GM12892 (cell line): ENCODE measurements around the gene BGLAP.

Experiments
- POLR2A ChIP-seq: IDR thresholded peaks from 2 replicates; pipeline ENCODE4 v1.6.1; 2011; ENCODE audit warnings: low read depth, low read length, control low read depth
- POLR2AphosphoS5 ChIP-seq: IDR thresholded peaks from 2 replicates; pipeline ENCODE4 v1.6.1; 2011; ENCODE audit warnings: low read depth, low read length, control low read depth

DNA sequence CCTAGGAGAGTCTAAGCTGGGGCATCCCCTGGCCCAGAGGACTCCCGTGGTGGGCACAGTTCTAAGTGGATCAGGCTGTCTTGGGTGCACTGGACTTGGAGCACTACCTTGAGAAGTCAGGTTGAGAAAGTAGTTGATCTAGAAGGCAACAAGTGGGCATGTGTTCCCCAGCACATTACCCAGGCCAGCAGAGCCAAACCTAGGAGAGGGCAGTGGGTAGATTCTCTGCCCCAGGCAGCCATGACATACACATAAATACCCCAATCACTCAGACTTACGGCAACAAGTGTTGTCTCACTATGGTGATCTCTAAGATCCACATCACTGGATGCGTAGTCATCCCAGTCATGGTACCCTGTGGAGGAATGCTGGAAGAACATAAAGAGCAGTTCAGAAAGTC, 30.7 kb upstream of the BGLAP start:
- TF ChIP-seq POLR2A (no peak; the same call in 1 of the 2 replicates), POLR2AphosphoS5 (no peak)
